K562 (cell line): ENCODE data around the gene BIRC6. TPM values are rescaled to one million over a fixed set of nuclear protein-coding genes. Genes with fewer than 3 reads are reported as not detected.
A peak's percentile ranks its signal among the peaks of the same experiment; 100 is the strongest.

Experiments used
- MAFK ChIP-seq: IDR thresholded peaks from 2 replicates; pipeline ENCODE4 v1.6.1; 2011; ENCODE audit warnings: low read length, improper control_type of control experiment
- RBBP5 ChIP-seq: fragments of 200-600 bp; sonication (generic); IDR thresholded peaks from 2 replicates; pipeline ENCODE4 v1.6.1; 2012; ENCODE audit warnings: borderline replicate concordance, mild to moderate bottlenecking, low read length, control low read depth, inconsistent platforms; ENCODE audit not compliant: insufficient read depth, poor library complexity, severe bottlenecking
- RFX1 ChIP-seq: fragments of 450-650 bp; IDR thresholded peaks from 2 replicates; pipeline ENCODE4 v1.6.1; 2016; ENCODE audit warnings: mild to moderate bottlenecking, moderate library complexity
- SRF ChIP-seq, 2 experiments: fragments of 250-450, 450-650 bp in 1 of 2; sonication (Bioruptor Pico) in 1 of 2; sonication (generic) in 1 of 2; formaldehyde crosslinking; IDR thresholded peaks; 2 replicates each; pipeline versions ENCODE4 v1.5.0 to v1.5.1; 2020 to 2022; ENCODE audit warnings: mild to moderate bottlenecking in 1 of 2, missing genetic modification reagents in 1 of 2
- TFAM ChIP-seq: fragments of 250-450 bp; sonication (Bioruptor Pico); conservative IDR thresholded peaks from 2 replicates; pipeline ENCODE4 v1.5.0; 2021; ENCODE audit warnings: mild to moderate bottlenecking, moderate library complexity
- ZNF124 ChIP-seq: sonication (generic); formaldehyde crosslinking; IDR thresholded peaks from 2 replicates; pipeline ENCODE4 v1.8.1; 2022; ENCODE audit warnings: missing genetic modification reagents
- polyA plus RNA-seq, 8 experiments: library from polyadenylated mRNA; depleted of rRNA in 4 of 8; stranded (reverse) in 5 of 8; unstranded in 3 of 8; fragments of >200 nt; fragmentation: Nextera tagmentation in 2 of 8; fragmentation: Illumina TruSeq in 1 of 8; extraction: Ambion mirVana in 2 of 8; extraction: Trizol in 1 of 8; gene quantifications; 2 replicates each; pipeline versions ENCODE4 v1.2.1 to v1.2.3, GENCODE V29; 2011 to 2014; ENCODE audit warnings: inconsistent platforms in 1 of 8, missing spikeins in 1 of 8
- total RNA-seq, 7 experiments: library from RNA; depleted of rRNA in 6 of 7; stranded (reverse); fragments of >200 nt in 6 of 7; fragmentation: Illumina TruSeq in 2 of 7; extraction: Trizol in 2 of 7; gene quantifications; 2 replicates each; pipeline versions ENCODE4 v1.2.1 to v1.2.3, GENCODE V29; 2011 to 2021; ENCODE audit warnings: low replicate concordance in 1 of 7
- TF ChIP-seq, protein P1 (sequence below): fragments of 250-450 bp; sonication (Bioruptor Pico); IDR thresholded peaks from 2 replicates; pipeline ENCODE4 v1.5.0; 2020; ENCODE audit warnings: mild to moderate bottlenecking, borderline replicate concordance
- TF ChIP-seq, protein P2 (sequence below): IDR thresholded peaks from 2 replicates; pipeline ENCODE4 v1.6.1; 2016; ENCODE audit warnings: missing genetic modification characterization, missing compliant biosample characterization
- TF ChIP-seq, protein P3 (sequence below): sonication (generic); formaldehyde crosslinking; IDR thresholded peaks from 2 replicates; pipeline ENCODE4 v1.8.0; 2023; ENCODE audit warnings: mild to moderate bottlenecking, missing genetic modification reagents
- TF ChIP-seq, protein P4 (sequence below): fragments of 450-650 bp; IDR thresholded peaks from 2 replicates; pipeline ENCODE4 v1.6.1; 2016; ENCODE audit warnings: low read depth

BIRC6 gene
- total and polyA plus RNA-seq, 9 of the 15 experiments (the other 6 are each of a cell fraction or from before 2014, with no cell fraction given), result 18.8 to 110 (median 49.8) TPM

DNA sequence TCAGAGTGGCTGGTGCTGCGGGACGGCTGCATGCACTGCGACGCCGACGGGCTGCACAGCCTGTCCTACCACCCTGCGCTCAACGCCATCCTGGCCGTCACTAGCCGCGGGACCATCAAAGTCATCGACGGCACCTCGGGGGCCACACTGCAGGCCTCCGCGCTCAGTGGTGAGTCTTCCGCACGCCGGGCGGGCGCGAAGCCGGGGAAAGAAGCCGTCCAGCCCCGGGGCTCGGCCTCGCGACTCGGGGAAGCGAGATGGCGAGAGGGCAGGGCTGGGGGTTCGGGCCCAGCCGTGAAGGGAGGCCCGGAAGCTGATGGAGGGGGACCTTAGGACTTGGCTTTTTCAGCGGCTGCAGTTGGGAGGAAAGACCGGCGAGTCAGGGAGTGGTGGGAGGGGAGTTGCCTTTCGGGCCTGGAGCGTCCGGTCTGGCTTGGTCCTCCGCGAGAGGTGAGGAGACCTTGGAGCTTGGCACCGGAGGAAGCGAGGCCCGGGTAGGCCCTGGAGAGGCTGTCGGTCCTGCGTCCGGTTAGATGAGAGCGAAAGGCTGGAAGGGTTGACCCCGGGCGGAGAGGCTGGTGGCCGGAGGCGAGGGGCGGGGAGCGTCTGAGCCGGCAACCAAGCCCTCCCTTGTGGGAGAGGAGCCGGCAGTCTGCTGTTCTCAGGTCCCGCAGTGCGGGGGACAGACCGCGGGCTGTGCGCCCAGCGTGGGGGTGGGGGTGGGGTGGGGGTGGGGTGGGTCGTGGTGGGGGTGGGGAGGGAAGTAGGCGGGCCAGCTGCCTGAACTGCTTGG lies 691 bp downstream of the BIRC6 start (continued):
- TF ChIP-seq, protein P1, sequence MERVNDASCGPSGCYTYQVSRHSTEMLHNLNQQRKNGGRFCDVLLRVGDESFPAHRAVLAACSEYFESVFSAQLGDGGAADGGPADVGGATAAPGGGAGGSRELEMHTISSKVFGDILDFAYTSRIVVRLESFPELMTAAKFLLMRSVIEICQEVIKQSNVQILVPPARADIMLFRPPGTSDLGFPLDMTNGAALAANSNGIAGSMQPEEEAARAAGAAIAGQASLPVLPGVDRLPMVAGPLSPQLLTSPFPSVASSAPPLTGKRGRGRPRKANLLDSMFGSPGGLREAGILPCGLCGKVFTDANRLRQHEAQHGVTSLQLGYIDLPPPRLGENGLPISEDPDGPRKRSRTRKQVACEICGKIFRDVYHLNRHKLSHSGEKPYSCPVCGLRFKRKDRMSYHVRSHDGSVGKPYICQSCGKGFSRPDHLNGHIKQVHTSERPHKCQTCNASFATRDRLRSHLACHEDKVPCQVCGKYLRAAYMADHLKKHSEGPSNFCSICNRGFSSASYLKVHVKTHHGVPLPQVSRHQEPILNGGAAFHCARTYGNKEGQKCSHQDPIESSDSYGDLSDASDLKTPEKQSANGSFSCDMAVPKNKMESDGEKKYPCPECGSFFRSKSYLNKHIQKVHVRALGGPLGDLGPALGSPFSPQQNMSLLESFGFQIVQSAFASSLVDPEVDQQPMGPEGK (CRISPR knock-in tag), result no peak
- TF ChIP-seq, protein P2, sequence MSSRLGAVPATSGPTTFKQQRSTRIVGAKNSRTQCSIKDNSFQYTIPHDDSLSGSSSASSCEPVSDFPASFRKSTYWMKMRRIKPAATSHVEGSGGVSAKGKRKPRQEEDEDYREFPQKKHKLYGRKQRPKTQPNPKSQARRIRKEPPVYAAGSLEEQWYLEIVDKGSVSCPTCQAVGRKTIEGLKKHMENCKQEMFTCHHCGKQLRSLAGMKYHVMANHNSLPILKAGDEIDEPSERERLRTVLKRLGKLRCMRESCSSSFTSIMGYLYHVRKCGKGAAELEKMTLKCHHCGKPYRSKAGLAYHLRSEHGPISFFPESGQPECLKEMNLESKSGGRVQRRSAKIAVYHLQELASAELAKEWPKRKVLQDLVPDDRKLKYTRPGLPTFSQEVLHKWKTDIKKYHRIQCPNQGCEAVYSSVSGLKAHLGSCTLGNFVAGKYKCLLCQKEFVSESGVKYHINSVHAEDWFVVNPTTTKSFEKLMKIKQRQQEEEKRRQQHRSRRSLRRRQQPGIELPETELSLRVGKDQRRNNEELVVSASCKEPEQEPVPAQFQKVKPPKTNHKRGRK (tag), result no peak
- no peak for TF ChIP-seq MAFK
- TF ChIP-seq, protein P3, sequence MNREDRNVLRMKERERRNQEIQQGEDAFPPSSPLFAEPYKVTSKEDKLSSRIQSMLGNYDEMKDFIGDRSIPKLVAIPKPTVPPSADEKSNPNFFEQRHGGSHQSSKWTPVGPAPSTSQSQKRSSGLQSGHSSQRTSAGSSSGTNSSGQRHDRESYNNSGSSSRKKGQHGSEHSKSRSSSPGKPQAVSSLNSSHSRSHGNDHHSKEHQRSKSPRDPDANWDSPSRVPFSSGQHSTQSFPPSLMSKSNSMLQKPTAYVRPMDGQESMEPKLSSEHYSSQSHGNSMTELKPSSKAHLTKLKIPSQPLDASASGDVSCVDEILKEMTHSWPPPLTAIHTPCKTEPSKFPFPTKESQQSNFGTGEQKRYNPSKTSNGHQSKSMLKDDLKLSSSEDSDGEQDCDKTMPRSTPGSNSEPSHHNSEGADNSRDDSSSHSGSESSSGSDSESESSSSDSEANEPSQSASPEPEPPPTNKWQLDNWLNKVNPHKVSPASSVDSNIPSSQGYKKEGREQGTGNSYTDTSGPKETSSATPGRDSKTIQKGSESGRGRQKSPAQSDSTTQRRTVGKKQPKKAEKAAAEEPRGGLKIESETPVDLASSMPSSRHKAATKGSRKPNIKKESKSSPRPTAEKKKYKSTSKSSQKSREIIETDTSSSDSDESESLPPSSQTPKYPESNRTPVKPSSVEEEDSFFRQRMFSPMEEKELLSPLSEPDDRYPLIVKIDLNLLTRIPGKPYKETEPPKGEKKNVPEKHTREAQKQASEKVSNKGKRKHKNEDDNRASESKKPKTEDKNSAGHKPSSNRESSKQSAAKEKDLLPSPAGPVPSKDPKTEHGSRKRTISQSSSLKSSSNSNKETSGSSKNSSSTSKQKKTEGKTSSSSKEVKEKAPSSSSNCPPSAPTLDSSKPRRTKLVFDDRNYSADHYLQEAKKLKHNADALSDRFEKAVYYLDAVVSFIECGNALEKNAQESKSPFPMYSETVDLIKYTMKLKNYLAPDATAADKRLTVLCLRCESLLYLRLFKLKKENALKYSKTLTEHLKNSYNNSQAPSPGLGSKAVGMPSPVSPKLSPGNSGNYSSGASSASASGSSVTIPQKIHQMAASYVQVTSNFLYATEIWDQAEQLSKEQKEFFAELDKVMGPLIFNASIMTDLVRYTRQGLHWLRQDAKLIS, result no peak; the same call in 1 of the 2 replicates
- TF ChIP-seq RBBP5, result peak; percentile 68
- no peak for TF ChIP-seq TFAM (CRISPR knock-in tag)
- TF ChIP-seq RFX1, result no peak
- no peak for TF ChIP-seq SRF (CRISPR knock-in tag; IDR thresholded peaks at IDR 0.05)
- TF ChIP-seq, protein P4, sequence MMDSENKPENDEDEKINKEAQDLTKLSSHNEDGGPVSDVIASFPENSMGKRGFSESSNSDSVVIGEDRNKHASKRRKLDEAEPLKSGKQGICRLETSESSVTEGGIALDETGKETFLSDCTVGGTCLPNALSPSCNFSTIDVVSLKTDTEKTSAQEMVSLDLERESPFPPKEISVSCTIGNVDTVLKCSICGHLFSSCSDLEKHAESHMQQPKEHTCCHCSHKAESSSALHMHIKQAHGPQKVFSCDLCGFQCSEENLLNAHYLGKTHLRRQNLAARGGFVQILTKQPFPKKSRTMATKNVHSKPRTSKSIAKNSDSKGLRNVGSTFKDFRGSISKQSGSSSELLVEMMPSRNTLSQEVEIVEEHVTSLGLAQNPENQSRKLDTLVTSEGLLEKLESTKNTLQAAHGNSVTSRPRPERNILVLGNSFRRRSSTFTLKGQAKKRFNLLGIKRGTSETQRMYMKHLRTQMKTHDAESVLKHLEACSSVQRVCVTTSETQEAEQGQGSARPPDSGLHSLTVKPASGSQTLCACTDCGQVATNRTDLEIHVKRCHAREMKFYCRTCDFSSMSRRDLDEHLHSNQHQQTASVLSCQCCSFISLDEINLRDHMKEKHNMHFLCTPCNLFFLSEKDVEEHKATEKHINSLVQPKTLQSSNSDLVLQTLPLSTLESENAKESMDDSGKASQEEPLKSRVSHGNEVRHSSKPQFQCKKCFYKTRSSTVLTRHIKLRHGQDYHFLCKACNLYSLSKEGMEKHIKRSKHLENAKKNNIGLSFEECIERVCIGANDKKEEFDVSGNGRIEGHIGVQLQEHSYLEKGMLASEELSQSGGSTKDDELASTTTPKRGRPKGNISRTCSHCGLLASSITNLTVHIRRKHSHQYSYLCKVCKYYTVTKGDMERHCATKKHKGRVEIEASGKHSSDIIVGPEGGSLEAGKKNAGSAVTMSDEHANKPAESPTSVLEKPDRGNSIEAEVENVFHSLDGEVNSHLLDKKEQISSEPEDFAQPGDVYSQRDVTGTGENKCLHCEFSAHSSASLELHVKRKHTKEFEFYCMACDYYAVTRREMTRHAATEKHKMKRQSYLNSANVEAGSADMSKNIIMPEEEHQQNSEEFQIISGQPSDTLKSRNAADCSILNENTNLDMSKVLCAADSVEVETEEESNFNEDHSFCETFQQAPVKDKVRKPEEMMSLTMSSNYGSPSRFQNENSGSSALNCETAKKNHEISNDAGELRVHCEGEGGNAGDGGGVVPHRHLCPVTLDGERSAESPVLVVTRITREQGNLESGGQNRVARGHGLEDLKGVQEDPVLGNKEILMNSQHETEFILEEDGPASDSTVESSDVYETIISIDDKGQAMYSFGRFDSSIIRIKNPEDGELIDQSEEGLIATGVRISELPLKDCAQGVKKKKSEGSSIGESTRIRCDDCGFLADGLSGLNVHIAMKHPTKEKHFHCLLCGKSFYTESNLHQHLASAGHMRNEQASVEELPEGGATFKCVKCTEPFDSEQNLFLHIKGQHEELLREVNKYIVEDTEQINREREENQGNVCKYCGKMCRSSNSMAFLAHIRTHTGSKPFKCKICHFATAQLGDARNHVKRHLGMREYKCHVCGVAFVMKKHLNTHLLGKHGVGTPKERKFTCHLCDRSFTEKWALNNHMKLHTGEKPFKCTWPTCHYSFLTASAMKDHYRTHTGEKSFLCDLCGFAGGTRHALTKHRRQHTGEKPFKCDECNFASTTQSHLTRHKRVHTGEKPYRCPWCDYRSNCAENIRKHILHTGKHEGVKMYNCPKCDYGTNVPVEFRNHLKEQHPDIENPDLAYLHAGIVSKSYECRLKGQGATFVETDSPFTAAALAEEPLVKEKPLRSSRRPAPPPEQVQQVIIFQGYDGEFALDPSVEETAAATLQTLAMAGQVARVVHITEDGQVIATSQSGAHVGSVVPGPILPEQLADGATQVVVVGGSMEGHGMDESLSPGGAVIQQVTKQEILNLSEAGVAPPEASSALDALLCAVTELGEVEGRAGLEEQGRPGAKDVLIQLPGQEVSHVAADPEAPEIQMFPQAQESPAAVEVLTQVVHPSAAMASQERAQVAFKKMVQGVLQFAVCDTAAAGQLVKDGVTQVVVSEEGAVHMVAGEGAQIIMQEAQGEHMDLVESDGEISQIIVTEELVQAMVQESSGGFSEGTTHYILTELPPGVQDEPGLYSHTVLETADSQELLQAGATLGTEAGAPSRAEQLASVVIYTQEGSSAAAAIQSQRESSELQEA, result no peak
- no peak for TF ChIP-seq ZNF124 (CRISPR knock-in tag)
